Stimulated activated CD8-positive, alpha-beta memory T cell treated with anti-CD3 and anti-CD28 coated beads, Interleukin-15, amount 100 ng/mL, for 1 hour (primary cell): ENCODE measurements around the gene RCSD1.

Experiments used
- DNase-seq: peaks from one replicate; pipeline ENCODE4 v3.0.0-alpha.2; 2020; ENCODE audit warnings: low read depth

RCSD1 gene

GRCh38 chr1:167666416-167666815, 36.4 kb downstream of the RCSD1 start:
- no peak for DNase-seq

DNA sequence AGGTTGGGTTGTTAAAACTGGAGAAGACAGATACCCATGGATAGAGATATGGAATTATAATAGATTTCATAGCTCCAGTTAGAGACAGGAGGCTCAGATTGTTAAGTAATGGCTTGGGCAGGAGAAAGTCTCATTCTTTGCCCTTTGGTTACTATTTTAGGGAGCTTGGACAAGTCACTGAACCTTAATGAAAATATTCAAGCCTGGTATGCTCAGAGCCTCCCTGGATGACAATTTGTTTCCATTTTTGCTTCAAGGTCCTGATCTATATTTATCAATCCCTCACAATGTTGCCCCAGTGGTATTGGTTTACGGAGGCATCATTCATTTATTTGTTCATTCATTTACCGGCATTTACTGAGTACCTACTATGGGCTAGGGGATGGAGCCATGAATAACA, 37.5 kb downstream of the RCSD1 start:
- no peak for DNase-seq

- no peak for DNase-seq
These were observed 38.1 kb downstream of the RCSD1 start for GRCh38 chr1:167668108-167668507.

GRCh38 chr1:167669209-167670124, 39.4 kb downstream of the RCSD1 start:
- DNase-seq: no peak

GRCh38 chr1:167670563-167670962, 40.5 kb downstream of the RCSD1 start:
- DNase-seq: no peak

DNA sequence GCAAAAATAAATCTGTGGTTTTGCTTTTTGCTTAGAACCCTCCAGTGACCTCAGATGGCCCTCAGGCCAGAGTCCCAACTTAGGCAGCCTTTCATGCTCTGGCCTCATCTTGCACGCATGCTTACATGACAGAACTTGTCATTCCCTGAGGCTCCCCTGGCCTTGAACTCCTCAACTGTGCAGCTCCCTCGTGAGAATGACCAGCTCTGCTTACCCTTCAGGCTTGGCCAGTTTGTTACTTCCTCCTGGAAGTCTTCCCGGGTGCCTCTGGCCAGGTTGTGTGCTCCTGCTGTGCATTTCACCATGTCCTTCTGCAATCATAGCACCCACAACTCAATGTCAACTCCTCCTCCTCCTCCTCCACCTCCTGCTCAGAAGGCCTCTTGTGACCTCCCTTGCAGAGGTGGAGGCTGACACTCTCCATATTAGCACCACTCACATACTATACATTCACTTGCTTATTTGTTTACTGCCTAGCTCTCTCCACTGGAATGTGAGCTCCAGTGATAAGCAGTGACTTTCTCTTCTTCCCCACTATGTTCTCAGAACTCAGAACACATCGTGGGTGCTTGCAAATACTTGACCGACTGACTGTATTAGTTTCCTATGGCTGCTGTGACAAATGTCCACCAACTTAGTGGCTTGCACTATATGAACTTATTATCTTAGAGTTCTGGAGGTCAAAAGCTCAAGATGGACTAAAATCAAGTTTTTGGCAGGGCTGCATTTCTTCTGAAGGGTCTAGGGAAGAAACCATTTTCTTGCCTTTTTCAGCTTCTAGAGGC, 41.9 kb downstream of the RCSD1 start:
- DNase-seq: no peak

GRCh38 chr1:167672831-167673230, 42.8 kb downstream of the RCSD1 start:
- no peak for DNase-seq

DNA sequence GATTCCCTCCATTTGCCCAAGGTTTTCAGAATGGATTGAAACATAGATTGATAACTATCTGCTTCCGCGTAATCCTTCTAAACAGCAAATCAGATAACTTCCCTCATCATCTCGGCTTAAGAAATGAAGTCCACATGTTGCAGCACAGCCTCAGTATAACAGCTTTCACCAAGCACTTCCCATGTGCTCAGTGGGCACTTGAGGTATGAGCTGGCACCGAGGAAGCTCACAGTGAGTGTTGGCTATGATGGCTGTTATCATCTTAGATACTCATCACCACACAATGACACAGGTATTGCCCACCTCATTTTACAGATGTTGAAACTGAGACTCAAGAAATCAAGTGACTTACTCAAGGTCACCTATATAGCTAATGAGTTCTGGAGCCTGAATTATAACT, 43.2 kb downstream of the RCSD1 start:
- DNase-seq: no peak

DNA sequence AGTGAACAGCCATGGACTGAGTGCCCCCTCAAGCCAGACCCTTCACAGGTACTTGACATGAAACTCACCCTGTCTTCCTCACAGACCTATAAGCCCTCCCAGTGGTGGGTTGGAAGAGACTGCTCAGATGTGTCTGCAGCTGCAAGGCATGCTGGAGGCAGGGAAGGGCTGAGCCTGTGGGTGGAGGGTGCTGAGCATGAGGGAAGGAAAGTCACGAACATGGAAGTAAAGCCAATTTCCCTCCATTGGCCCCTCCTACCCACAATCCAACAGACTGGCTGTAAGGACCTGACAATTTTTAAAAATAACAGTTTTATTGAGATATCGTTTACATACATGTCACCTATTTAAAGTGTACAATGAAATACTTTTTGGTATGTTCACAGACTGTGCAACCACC, 44.1 kb downstream of the RCSD1 start:
- DNase-seq: no peak

- no peak for DNase-seq
These were observed 45.4 kb downstream of the RCSD1 start for GRCh38 chr1:167675440-167675839.

DNA sequence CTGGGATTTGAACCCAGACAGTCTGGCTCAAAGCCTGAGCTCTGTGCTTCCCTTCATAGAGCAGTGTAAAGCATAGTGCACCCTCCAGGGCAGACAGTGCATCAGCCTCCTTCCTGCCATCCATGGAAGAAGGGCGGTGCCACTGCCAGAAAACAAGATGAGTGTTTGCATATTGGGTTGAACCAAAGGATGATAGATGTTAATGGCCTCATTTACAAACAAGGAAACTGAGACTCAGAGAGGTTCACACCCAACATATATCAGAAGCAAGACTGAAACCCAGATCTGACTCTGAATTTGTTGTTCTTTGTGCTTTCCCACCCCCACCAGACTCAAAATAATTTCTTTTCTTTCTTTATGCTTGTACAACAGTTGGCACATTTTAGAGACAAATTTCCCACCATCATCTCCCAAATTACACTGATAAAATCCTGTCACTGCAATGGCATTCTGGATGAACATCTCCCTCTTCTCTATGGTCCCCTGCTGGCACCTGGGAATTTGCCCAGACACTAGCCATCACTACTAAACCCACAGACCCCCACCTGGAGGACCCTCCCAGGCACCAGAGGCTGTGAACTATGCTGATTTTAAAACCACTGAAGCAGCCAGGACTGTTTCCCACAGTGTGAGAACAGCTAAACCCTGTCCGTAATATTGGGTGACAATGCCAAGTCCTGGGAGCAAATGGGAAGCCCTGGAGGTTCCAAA, 46.3 kb downstream of the RCSD1 start:
- no peak for DNase-seq

- DNase-seq: no peak
These were observed 47.1 kb downstream of the RCSD1 start for GRCh38 chr1:167676916-167677848.

DNA sequence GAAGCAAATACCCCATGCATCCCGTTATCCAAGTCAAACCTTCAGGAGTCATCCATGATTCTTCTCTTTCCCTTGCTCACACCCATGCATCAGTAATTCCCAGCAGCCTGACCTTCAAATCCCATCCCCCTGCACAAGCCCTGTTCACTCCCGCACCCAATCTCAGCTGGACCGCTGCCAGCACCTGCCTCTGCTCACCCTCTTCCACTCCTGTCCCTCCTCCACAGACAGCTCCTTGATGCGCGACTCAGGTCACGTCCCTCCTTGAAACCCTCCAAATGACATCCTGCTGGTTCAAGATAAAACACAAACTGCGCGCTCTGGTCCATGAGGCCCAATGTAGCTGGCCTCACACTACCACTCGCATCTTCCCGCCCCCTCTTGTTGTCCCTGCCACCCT, 48.4 kb downstream of the RCSD1 start:
- DNase-seq: no peak

DNA sequence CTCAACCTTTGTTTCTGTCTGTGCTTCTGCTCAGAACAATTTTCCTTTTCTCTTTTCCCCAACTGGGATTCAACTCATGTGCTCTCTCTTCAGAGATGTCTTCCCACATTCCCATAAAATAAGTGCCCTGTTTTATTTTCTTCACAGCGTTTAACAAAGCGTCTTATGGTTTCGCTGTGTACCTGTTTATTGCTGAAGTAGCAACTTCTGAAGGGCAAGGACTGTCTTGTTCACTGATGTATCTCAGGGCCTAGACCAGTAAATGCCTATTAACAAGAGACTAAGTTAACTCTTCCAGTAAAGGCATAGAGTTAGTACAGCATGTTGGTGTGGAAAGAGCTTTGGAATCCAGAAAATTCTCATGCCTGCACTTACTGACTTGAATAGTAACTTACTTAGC, 48.8 kb downstream of the RCSD1 start:
- DNase-seq: no peak

GRCh38 chr1:167679714-167680113, 49.7 kb downstream of the RCSD1 start:
- DNase-seq: no peak

DNA sequence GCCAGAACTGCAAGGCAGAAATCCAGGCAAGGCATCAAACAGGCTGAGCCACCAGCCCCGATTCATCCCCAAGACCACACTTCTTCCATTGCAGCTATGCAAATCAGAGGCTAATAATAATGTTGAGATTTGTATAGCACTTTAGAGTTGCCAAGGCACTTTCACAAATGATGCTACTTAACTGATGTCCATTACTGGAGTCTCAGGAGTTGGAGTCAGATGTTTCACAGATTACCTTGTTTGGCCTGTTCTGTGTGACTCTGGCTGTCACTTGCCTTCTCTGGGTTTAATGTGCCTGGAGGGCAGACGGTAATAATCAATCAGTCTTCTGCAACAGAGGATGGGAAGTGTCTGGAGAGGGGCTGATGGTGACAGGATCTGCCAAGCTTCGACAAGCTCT, 51.0 kb downstream of the RCSD1 start:
- DNase-seq: no peak

DNA sequence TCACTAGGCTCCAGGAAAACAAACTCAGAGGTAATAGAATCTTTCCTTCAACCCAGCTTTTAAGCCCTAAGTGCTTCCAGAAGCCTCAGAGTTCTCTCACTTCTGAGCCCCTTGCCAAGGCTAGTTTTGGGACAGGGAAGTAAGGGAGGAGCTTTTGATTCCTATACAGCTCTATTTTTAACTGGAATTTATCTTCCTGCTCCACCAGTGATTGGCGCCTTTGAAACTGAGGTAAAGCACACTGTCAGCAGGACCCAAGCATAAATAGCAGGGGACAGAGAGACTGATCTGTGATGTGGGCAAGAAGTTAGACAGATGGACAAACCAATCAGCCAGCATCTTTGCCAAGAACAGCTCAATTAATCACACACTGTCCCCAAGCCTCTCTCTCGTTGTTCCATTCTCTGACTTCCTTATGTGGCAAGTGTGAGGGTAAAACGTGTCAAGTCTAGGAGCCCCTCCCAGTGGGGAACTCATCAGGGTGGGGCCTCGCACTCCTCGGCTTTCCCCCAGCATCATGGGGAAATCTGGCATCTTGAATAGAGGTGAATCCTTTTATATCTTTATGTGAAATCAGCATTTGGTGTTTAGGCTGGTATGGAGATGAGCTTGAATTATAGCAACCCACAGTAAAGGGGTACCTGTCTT, 51.5 kb downstream of the RCSD1 start:
- no peak for DNase-seq

DNA sequence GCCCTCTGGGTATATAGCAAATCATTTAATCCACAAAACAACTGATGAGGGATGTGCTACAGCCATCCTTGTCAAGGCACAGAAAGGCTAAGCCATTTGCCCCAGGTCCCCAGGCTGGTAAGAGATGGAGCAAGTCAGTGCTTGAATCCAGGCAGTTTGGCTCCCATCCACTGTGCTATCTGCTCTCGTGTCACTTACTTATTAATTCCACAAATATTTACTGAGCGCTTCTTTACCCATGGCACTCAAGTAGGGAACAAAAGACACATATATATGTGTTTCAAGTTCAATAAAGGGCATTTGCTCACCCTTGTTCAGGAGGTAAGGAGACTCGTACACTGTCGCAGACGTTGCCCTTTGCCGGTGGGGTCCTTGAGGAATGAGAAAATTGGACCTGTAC, 53.2 kb downstream of the RCSD1 start:
- no peak for DNase-seq

DNA sequence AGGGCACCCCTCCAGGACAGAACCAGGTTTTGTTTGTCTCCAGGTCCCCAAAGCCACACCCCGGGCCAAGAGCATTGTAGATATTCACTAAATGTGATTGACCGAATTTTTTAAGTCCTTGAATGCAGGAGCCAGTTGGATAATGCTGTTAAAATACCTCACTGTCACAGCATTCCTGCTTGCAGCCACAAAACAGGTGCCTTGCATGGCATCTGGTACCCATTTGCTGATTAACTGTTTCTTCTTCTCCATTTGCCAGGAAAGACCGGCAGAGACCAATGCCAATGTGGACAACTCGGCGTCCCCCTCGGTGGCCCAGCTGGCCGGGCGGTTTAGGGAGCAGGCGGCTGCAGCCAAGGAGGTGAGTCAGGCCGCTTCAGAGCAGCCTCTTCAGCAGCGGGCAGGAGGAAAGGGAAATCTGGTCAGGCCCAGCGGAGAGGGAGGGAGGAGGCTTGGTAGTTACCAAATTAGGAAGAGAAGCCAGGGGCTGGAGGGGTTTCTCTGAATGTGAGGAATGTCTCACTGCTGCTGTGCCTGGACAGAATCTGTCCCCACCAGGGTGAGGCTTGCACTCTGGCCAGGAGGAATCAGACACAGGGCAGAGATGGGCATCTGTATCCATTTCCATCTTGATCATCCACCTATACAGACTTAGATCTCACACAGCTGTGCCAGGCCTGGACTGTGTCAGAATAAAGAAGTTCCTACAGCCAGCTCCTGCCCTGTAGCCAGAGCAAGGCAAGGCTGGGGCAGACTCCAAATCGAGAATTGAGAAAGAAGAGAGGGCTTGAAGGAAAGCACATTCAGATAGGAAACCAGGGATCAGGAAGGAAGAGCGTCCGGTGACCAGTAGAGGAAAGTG, 53.8 kb downstream of the RCSD1 start:
- no peak for DNase-seq

GRCh38 chr1:167685844-167686243, 55.8 kb downstream of the RCSD1 start:
- no peak for DNase-seq
